HepG2 (cell line): ENCODE data around the gene ZNF341. TPM values are rescaled to one million over a fixed set of nuclear protein-coding genes. Genes with fewer than 3 reads are reported as not detected.

Experiments used
- FOSL2 ChIP-seq: sonication (generic); formaldehyde crosslinking; IDR thresholded peaks from 2 replicates; pipeline ENCODE4 v1.4.0; 2020; ENCODE audit warnings: missing genetic modification reagents
- GABPB1 ChIP-seq: IDR thresholded peaks from 2 replicates; pipeline ENCODE4 v1.6.1; 2016; ENCODE audit warnings: mild to moderate bottlenecking, missing genetic modification reagents, moderate library complexity, missing compliant biosample characterization
- NFIC ChIP-seq: IDR thresholded peaks from 2 replicates; pipeline ENCODE4 v1.6.1; 2012; ENCODE audit warnings: mild to moderate bottlenecking, low read length, inconsistent platforms
- NKX3-1 ChIP-seq: sonication (generic); formaldehyde crosslinking; IDR thresholded peaks from 2 replicates; pipeline ENCODE4 v1.5.0; 2020; ENCODE audit warnings: missing genetic modification reagents
- NR2F2 ChIP-seq: IDR thresholded peaks from 2 replicates; pipeline ENCODE4 v1.6.1; 2012; ENCODE audit warnings: low read depth, inconsistent platforms, borderline replicate concordance
- PITX1 ChIP-seq: sonication (generic); formaldehyde crosslinking; IDR thresholded peaks from 2 replicates; pipeline ENCODE4 v1.5.1; 2020; ENCODE audit warnings: mild to moderate bottlenecking, missing genetic modification reagents
- SMARCE1 ChIP-seq: fragments of 450-650 bp; IDR thresholded peaks from 2 replicates; pipeline ENCODE4 v1.6.1; 2017; ENCODE audit warnings: borderline replicate concordance
- SRSF1 ChIP-seq: fragments of 200-400 bp; formaldehyde crosslinking; optimal IDR thresholded peaks from 2 replicates; pipeline ENCODE3; 2017; ENCODE audit warnings: mild to moderate bottlenecking, low read depth, low read length, moderate library complexity
- ZFYVE20 ChIP-seq: sonication (generic); formaldehyde crosslinking; IDR thresholded peaks from 2 replicates; pipeline ENCODE4 v1.8.0; 2023; ENCODE audit warnings: low read depth, mild to moderate bottlenecking, moderate library complexity, missing genetic modification reagents, borderline replicate concordance
- ZNF24 ChIP-seq: fragments of 450-650 bp; IDR thresholded peaks from 2 replicates; pipeline ENCODE4 v1.6.1; 2017; ENCODE audit warnings: antibody characterized with exemption, mild to moderate bottlenecking
- ZNF354B ChIP-seq: sonication (generic); formaldehyde crosslinking; IDR thresholded peaks from 2 replicates; pipeline ENCODE4 v1.8.0; 2022; ENCODE audit warnings: mild to moderate bottlenecking, missing genetic modification reagents
- ZNF430 ChIP-seq: sonication (generic); formaldehyde crosslinking; IDR thresholded peaks from 2 replicates; pipeline ENCODE4 v1.9.0; 2021; ENCODE audit warnings: mild to moderate bottlenecking, missing genetic modification reagents
- ZNF460 ChIP-seq: sonication (generic); formaldehyde crosslinking; IDR thresholded peaks from 2 replicates; pipeline ENCODE4 v1.5.1; 2020; ENCODE audit warnings: missing genetic modification reagents, mild to moderate bottlenecking, borderline replicate concordance
- ZNF549 ChIP-seq: sonication (generic); formaldehyde crosslinking; IDR thresholded peaks from 2 replicates; pipeline ENCODE4 v1.5.0; 2020; ENCODE audit warnings: missing genetic modification reagents
- ZNF652 ChIP-seq: IDR thresholded peaks from 2 replicates; pipeline ENCODE4 v1.6.1; 2016; ENCODE audit warnings: low read depth, borderline replicate concordance
- polyA plus RNA-seq, 8 experiments: library from polyadenylated mRNA; depleted of rRNA in 3 of 8; stranded (reverse) in 7 of 8; unstranded in 1 of 8; fragments of >200 nt; fragmentation: Illumina TruSeq in 4 of 8; extraction: Trizol in 4 of 8; gene quantifications; 2 replicates each; pipeline versions ENCODE4 v1.2.1 to v1.2.3, GENCODE V29; 2011 to 2016; ENCODE audit warnings: low read depth in 4 of 8, missing spikeins in 1 of 8, mixed read lengths in 1 of 8; ENCODE audit not compliant: insufficient read depth in 1 of 8
- total RNA-seq, 5 experiments: library from RNA; depleted of rRNA; stranded (reverse); fragments of >200 nt; fragmentation: Illumina TruSeq; extraction: Trizol; gene quantifications; 2 replicates each; pipeline ENCODE4 v1.2.3, GENCODE V29; 2016; ENCODE audit warnings: low read depth in 1 of 5
- TF ChIP-seq, protein P1 (sequence below): sonication (generic); formaldehyde crosslinking; IDR thresholded peaks from 2 replicates; pipeline ENCODE4 v1.4.0; 2020; ENCODE audit warnings: missing genetic modification reagents; ENCODE audit errors: not compliant biosample characterization
- TF ChIP-seq, protein P2 (sequence below): IDR thresholded peaks from 2 replicates; pipeline ENCODE4 v1.6.1; 2016; ENCODE audit warnings: low read depth
- TF ChIP-seq, protein P3 (sequence below): sonication (generic); formaldehyde crosslinking; IDR thresholded peaks from 2 replicates; pipeline ENCODE4 v1.5.0; 2020; ENCODE audit warnings: mild to moderate bottlenecking, missing genetic modification reagents, borderline replicate concordance
- TF ChIP-seq, protein P4 (sequence below): sonication (generic); formaldehyde crosslinking; IDR thresholded peaks from 2 replicates; pipeline ENCODE4 v1.5.1; 2020; ENCODE audit warnings: mild to moderate bottlenecking, missing genetic modification reagents
- TF ChIP-seq, protein P5 (sequence below): sonication (generic); formaldehyde crosslinking; IDR thresholded peaks from 2 replicates; pipeline ENCODE4 v1.5.0; 2020; ENCODE audit warnings: mild to moderate bottlenecking, missing genetic modification reagents

Gene ZNF341
- total and polyA plus RNA-seq, 2 of the 13 experiments (the other 11 are each of a cell fraction or from before 2014, with no cell fraction given): 1.1 to 2.2 TPM

DNA sequence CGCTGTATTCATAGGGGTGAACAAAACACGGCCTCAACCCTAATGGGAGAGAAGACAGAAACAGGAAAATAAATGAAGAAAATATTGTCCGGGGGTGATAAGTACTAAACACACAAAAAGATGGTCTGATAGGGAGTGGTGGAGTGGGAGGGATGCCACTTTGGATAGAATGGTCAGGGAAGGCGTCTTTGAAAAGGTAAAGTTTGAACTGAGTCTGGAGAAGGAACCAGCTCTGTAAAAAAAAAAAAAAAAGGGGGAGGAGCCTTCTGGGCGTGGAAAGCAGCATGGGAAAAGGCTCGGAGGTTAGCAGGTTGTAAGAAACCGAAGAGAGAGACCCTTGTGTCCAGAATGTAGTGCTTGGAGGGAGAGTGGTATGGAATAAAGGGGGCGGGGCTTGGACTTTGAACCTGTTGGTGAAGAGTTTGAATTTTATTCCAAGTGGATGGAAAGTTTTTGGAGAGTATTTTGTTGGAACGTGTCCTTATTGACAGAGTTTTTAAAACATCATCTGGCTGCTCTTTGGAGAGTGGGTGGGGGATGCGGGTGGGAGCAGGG is 81.2 kb downstream of the ZNF341 start (continued):
- TF ChIP-seq SMARCE1: no peak
- TF ChIP-seq ZNF549 (CRISPR knock-in tag): no peak
- no peak for TF ChIP-seq ZNF460
- TF ChIP-seq ZNF354B (CRISPR knock-in tag): no peak
- TF ChIP-seq, protein P1, sequence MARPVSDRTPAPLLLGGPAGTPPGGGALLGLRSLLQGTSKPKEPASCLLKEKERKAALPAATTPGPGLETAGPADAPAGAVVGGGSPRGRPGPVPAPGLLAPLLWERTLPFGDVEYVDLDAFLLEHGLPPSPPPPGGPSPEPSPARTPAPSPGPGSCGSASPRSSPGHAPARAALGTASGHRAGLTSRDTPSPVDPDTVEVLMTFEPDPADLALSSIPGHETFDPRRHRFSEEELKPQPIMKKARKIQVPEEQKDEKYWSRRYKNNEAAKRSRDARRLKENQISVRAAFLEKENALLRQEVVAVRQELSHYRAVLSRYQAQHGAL (CRISPR knock-in tag): no peak
- TF ChIP-seq, protein P2, sequence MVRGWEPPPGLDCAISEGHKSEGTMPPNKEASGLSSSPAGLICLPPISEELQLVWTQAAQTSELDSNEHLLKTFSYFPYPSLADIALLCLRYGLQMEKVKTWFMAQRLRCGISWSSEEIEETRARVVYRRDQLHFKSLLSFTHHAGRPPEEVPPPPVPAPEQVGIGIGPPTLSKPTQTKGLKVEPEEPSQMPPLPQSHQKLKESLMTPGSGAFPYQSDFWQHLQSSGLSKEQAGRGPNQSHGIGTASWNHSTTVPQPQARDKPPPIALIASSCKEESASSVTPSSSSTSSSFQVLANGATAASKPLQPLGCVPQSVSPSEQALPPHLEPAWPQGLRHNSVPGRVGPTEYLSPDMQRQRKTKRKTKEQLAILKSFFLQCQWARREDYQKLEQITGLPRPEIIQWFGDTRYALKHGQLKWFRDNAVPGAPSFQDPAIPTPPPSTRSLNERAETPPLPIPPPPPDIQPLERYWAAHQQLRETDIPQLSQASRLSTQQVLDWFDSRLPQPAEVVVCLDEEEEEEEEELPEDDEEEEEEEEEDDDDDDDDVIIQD (CRISPR knock-in tag): 0 out of 2 replicates have a peak, but pooled peaks have one; percentile 11
- TF ChIP-seq ZNF652: no peak
- TF ChIP-seq, protein P3, sequence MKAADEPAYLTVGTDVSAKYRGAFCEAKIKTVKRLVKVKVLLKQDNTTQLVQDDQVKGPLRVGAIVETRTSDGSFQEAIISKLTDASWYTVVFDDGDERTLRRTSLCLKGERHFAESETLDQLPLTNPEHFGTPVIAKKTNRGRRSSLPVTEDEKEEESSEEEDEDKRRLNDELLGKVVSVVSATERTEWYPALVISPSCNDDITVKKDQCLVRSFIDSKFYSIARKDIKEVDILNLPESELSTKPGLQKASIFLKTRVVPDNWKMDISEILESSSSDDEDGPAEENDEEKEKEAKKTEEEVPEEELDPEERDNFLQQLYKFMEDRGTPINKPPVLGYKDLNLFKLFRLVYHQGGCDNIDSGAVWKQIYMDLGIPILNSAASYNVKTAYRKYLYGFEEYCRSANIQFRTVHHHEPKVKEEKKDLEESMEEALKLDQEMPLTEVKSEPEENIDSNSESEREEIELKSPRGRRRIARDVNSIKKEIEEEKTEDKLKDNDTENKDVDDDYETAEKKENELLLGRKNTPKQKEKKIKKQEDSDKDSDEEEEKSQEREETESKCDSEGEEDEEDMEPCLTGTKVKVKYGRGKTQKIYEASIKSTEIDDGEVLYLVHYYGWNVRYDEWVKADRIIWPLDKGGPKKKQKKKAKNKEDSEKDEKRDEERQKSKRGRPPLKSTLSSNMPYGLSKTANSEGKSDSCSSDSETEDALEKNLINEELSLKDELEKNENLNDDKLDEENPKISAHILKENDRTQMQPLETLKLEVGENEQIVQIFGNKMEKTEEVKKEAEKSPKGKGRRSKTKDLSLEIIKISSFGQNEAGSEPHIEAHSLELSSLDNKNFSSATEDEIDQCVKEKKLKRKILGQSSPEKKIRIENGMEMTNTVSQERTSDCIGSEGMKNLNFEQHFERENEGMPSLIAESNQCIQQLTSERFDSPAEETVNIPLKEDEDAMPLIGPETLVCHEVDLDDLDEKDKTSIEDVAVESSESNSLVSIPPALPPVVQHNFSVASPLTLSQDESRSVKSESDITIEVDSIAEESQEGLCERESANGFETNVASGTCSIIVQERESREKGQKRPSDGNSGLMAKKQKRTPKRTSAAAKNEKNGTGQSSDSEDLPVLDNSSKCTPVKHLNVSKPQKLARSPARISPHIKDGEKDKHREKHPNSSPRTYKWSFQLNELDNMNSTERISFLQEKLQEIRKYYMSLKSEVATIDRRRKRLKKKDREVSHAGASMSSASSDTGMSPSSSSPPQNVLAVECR (CRISPR knock-in tag): no peak
- TF ChIP-seq, protein P4, sequence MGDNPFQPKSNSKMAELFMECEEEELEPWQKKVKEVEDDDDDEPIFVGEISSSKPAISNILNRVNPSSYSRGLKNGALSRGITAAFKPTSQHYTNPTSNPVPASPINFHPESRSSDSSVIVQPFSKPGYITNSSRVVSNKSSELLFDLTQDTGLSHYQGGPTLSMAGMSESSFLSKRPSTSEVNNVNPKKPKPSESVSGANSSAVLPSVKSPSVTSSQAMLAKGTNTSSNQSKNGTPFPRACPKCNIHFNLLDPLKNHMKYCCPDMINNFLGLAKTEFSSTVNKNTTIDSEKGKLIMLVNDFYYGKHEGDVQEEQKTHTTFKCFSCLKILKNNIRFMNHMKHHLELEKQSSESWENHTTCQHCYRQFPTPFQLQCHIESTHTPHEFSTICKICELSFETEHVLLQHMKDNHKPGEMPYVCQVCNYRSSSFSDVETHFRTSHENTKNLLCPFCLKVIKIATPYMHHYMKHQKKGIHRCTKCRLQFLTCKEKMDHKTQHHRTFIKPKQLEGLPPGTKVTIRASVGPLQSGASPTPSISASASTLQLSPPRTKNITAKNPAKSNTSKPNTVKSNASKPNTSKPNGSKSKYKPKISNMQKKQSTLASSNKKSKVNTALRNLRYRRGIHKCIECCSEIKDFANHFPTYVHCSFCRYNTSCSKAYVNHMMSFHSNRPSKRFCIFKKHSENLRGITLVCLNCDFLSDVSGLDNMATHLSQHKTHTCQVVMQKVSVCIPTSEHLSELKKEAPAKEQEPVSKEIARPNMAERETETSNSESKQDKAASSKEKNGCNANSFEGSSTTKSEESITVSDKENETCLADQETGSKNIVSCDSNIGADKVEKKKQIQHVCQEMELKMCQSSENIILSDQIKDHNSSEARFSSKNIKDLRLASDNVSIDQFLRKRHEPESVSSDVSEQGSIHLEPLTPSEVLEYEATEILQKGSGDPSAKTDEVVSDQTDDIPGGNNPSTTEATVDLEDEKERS (CRISPR knock-in tag): 0 out of 2 replicates have a peak, but pooled peaks have one; percentile 10
- TF ChIP-seq SRSF1: no peak
- no peak for TF ChIP-seq PITX1 (CRISPR knock-in tag)
- TF ChIP-seq NR2F2: no peak
- TF ChIP-seq FOSL2 (CRISPR knock-in tag): no peak
- TF ChIP-seq GABPB1 (CRISPR knock-in tag): no peak
- TF ChIP-seq NKX3-1 (CRISPR knock-in tag): no peak
- peak; percentile 56; the same call in 1 of the 2 replicates for TF ChIP-seq ZNF430
- no peak for TF ChIP-seq ZNF24
- TF ChIP-seq ZFYVE20: no peak
- TF ChIP-seq, protein P5, sequence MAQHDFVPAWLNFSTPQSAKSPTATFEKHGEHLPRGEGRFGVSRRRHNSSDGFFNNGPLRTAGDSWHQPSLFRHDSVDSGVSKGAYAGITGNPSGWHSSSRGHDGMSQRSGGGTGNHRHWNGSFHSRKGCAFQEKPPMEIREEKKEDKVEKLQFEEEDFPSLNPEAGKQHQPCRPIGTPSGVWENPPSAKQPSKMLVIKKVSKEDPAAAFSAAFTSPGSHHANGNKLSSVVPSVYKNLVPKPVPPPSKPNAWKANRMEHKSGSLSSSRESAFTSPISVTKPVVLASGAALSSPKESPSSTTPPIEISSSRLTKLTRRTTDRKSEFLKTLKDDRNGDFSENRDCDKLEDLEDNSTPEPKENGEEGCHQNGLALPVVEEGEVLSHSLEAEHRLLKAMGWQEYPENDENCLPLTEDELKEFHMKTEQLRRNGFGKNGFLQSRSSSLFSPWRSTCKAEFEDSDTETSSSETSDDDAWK (CRISPR knock-in tag): no peak
- no peak for TF ChIP-seq NFIC
